Transverse colon (tissue), 4 donors: ENCODE results near the gene MAP3K14. TPM values are rescaled to one million over a fixed set of nuclear protein-coding genes. Genes with fewer than 3 reads are reported as not detected.

Source experiments
- DNase-seq: peaks from one replicate; pipeline ENCODE4 v3.0.0-alpha.2; 2019
- H3K27ac ChIP-seq, 4 donors: fragments of 200-600 bp; sonication (generic); 2 replicates each; pipeline ENCODE4 v1.5.1; 2016 to 2018; ENCODE audit warnings: inconsistent platforms in 4 of 4
- H3K27me3 ChIP-seq: fragments of 200-600 bp; sonication (generic); 2 replicates; pipeline ENCODE4 v1.5.1; 2017; ENCODE audit warnings: inconsistent platforms
- H3K36me3 ChIP-seq, 4 donors: fragments of 200-600 bp; sonication (generic); 2 replicates each; pipeline ENCODE4 v1.5.1; 2017 to 2019; ENCODE audit warnings: inconsistent platforms in 4 of 4
- H3K4me1 ChIP-seq, 4 donors: fragments of 200-600 bp; sonication (generic); 2 replicates each; pipeline ENCODE4 v1.5.1; 2017 to 2020; ENCODE audit warnings: inconsistent platforms in 4 of 4
- H3K4me3 ChIP-seq, 4 donors: fragments of 200-600 bp; sonication (generic); 1 replicate in 1 of 4; 2 replicates in 3 of 4; pipeline versions ENCODE4 v1.5.1 to v1.6.1; 2017 to 2019; ENCODE audit warnings: inconsistent platforms in 4 of 4
- H3K9me3 ChIP-seq, 2 donors: fragments of 200-600 bp; sonication (generic); 2 replicates each; pipeline ENCODE4 v1.5.1; 2017 to 2019; ENCODE audit warnings: inconsistent platforms in 2 of 2
- CTCF ChIP-seq, 5 experiments: fragments of 200-600 bp in 3 of 5; fragments of 450-650 bp in 2 of 5; sonication (generic) in 3 of 5; IDR thresholded peaks; 1 replicate in 2 of 5; 2 replicates in 3 of 5; pipeline ENCODE4 v1.5.1; 2016 to 2017; ENCODE audit warnings: antibody characterized with exemption in 5 of 5, inconsistent platforms in 3 of 5, mild to moderate bottlenecking in 2 of 5, moderate library complexity in 1 of 5
- EP300 ChIP-seq: sonication (generic); formaldehyde crosslinking; IDR thresholded peaks from one replicate; pipeline ENCODE4 v1.6.1; 2017; ENCODE audit warnings: antibody characterized with exemption, low read depth
- POLR2A ChIP-seq: fragments of 450-650 bp; IDR thresholded peaks from one replicate; pipeline ENCODE4 v1.6.1; 2016; ENCODE audit warnings: antibody characterized with exemption, mild to moderate bottlenecking, moderate library complexity
- POLR2AphosphoS5 ChIP-seq, 3 donors: sonication (generic); formaldehyde crosslinking; IDR thresholded peaks; one replicate each; pipeline ENCODE4 v1.6.1; 2016; ENCODE audit warnings: antibody characterized with exemption in 3 of 3
- WGBS, 2 donors: methylation state at CpG; one replicate each; pipeline ENCODE4 v1.1.5; 2018; ENCODE audit warnings: low coverage in 1 of 2; 5-methylcytosine and 5-hydroxymethylcytosine counted together
- in situ Hi-C, 4 donors: fragments of 200-750 bp; cut with MboI; loops; one replicate each; pipeline versions ENCODE4 v1.15.0 to v1.15.1; 2017; ENCODE audit warnings: low sequenced_read_pairs in 3 of 4, low pct_ligation_motif_present in 1 of 4, low pct_unique_long_range_greater_than_20kb in 1 of 4
- intact Hi-C: fragments of 100-400 bp; cut with DNase I; formaldehyde crosslinking; loops from one replicate; pipeline ENCODE4 v1.15.1; 2023; ENCODE audit warnings: low total_unique reads
- total RNA-seq, 4 donors: library from RNA; depleted of rRNA; stranded (reverse); fragments of >200 nt; gene quantifications; one replicate each; pipeline ENCODE4 v1.1.0, GENCODE V29; 2016

Gene MAP3K14
- total RNA-seq, 4 donors from 2014 or later, result 13.0 to 33.7 (median 18.7) TPM

GRCh38 chr17:45301674-45302073 is 15.1 kb downstream of the MAP3K14 start:
- Histone ChIP-seq H3K9me3 (no peaks in the 10 kb centered on the region), H3K4me1 (peaks cover 52 to 92% (median 68%) of the 10 kb centered on the region in 4 donors), H3K27ac (peak overlapping the region; percentile 73 to 100 (median 92)), H3K36me3 (no peaks in the 10 kb centered on the region), H3K27me3 (no peaks in the 10 kb centered on the region), H3K4me3 (no peak overlapping the region)
- intact Hi-C loops, result no loop called here
- in situ Hi-C loops, result no loop called here
- no peak for DNase-seq
- WGBS, 2 donors, result 85 to 90% methylated on average over 4 of the region's 4 CpGs
- TF ChIP-seq CTCF (IDR thresholded peaks at IDR 0.05), result no peak
- no peak for TF ChIP-seq EP300
- no peak for TF ChIP-seq POLR2AphosphoS5 (IDR thresholded peaks at IDR 0.05)
- TF ChIP-seq POLR2A, result no peak

GRCh38 chr17:45300060-45300751 is 16.6 kb downstream of the MAP3K14 start:
- H3K36me3 ChIP-seq, result no peaks in the 10 kb centered on the region
- H3K4me1 ChIP-seq, result peaks cover 55 to 92% (median 69%) of the 10 kb centered on the region in 4 donors
- no peak for DNase-seq
- intact Hi-C loops, result no loop called here
- H3K27me3 ChIP-seq, result no peaks in the 10 kb centered on the region
- H3K9me3 ChIP-seq, result no peaks in the 10 kb centered on the region
- no peak for TF ChIP-seq POLR2A
- TF ChIP-seq CTCF (IDR thresholded peaks at IDR 0.05), result no peak
- TF ChIP-seq EP300, result no peak
- no peak for TF ChIP-seq POLR2AphosphoS5 (IDR thresholded peaks at IDR 0.05)
- 71 to 81% methylated on average over 4 to 7 of the region's 7 CpGs for WGBS, 2 donors
- in situ Hi-C loops, result no loop called here
- peak overlapping the region; percentile 85 to 89 (median 86) for H3K27ac ChIP-seq
- H3K4me3 ChIP-seq, result no peak overlapping the region

- Histone ChIP-seq H3K36me3 (no peaks in the 10 kb centered on the region), H3K27ac (peak overlapping the region; percentile 85 to 89 (median 86)), H3K4me3 (no peak overlapping the region), H3K9me3 (no peaks in the 10 kb centered on the region), H3K27me3 (no peaks in the 10 kb centered on the region), H3K4me1 (peaks cover 63 to 92% (median 73%) of the 10 kb centered on the region in 4 donors)
- 62 to 71% methylated on average over 1 to 2 of the region's 2 CpGs for WGBS, 2 donors
- DNase-seq, result no peak
- intact Hi-C loops, result loop anchor here (10.0 kb wide), 1 partner anchor 485 kb away; no protein-coding TSS in a partner anchor
- no peak for TF ChIP-seq POLR2AphosphoS5 (IDR thresholded peaks at IDR 0.05)
- TF ChIP-seq EP300, result no peak
- TF ChIP-seq POLR2A, result no peak
- TF ChIP-seq CTCF (IDR thresholded peaks at IDR 0.05), result no peak
- in situ Hi-C loops, result no loop called here
These were observed 17.5 kb downstream of the MAP3K14 start for GRCh38 chr17:45299361-45299760.

- DNase-seq, result no peak
These were observed 18.1 kb downstream of the MAP3K14 start for GRCh38 chr17:45298546-45299285.

More at GRCh38 chr17:45298546-45299285, 18.1 kb downstream of the MAP3K14 start:
- Histone ChIP-seq H3K36me3 (no peaks in the 10 kb centered on the region), H3K4me3 (no peak overlapping the region), H3K4me1 (peaks cover 69 to 98% (median 79%) of the 10 kb centered on the region in 4 donors), H3K27ac (peak overlapping the region; percentile 85 to 89 (median 86)), H3K27me3 (no peaks in the 10 kb centered on the region), H3K9me3 (no peaks in the 10 kb centered on the region)
- in situ Hi-C loops (no loop called here), intact Hi-C loops (loop anchor here (10.0 kb wide), 1 partner anchor 484 kb away; no protein-coding TSS in a partner anchor)
- WGBS, 2 donors, result 78 to 86% methylated on average over 4 to 8 of the region's 8 CpGs
- TF ChIP-seq EP300 (no peak), POLR2AphosphoS5 (IDR thresholded peaks at IDR 0.05) (no peak), POLR2A (no peak), CTCF (IDR thresholded peaks at IDR 0.05) (no peak)
